Psoas muscle (tissue), 8 donors: ENCODE results near the gene CDC42EP2. TPM values are rescaled to one million over a fixed set of nuclear protein-coding genes. Genes with fewer than 3 reads are reported as not detected.

Experiments
- ATAC-seq, 4 donors: fragments of 200-7000 bp; cut with Tn5 transposase; one replicate each; pipeline ENCODE4 v1.9.1; 2020; ENCODE audit warnings: moderate library complexity in 3 of 4, mild to moderate bottlenecking in 2 of 4
- DNase-seq, 2 donors: peaks; one replicate each; pipeline ENCODE4 v3.0.0-alpha.2; 2020
- H3K27ac ChIP-seq: fragments of 200-600 bp; one replicate; pipeline ENCODE4 v1.8.0; 2022
- H3K27me3 ChIP-seq, 3 donors: fragments of 200-600 bp in 1 of 3; one replicate each; pipeline versions ENCODE4 v1.6.1 to v1.8.0; 2013 to 2022; ENCODE audit warnings: low read length in 2 of 3, mild to moderate bottlenecking in 2 of 3, moderate library complexity in 1 of 3; ENCODE audit not compliant: insufficient read depth in 3 of 3
- H3K36me3 ChIP-seq, 2 donors: fragments of 200-600 bp in 1 of 2; one replicate each; pipeline versions ENCODE4 v1.6.1 to v1.8.0; 2013 to 2022; ENCODE audit warnings: low read depth in 1 of 2, mild to moderate bottlenecking in 1 of 2, moderate library complexity in 1 of 2; ENCODE audit not compliant: insufficient read depth in 1 of 2
- H3K4me1 ChIP-seq: fragments of 200-600 bp; one replicate; pipeline ENCODE4 v1.8.0; 2022
- H3K4me3 ChIP-seq: fragments of 200-600 bp; one replicate; pipeline ENCODE4 v1.8.0; 2022; ENCODE audit warnings: mild to moderate bottlenecking
- H3K9me3 ChIP-seq: fragments of 200-600 bp; one replicate; pipeline ENCODE4 v1.8.0; 2022
- WGBS, 3 donors: extraction: QIAGEN DNeasy Blood & Tissue Kit; methylation state at CpG; one replicate each; pipeline versions ENCODE4 v1.1.6 to v1.1.7; 2013; 5-methylcytosine and 5-hydroxymethylcytosine counted together
- intact Hi-C, 2 donors: fragments of 100-400 bp; cut with DNase I; formaldehyde crosslinking; loops; one replicate each; pipeline versions ENCODE4 v1.11.0 to v1.14.2; 2022
- polyA plus RNA-seq, 3 donors: library from polyadenylated mRNA; stranded (reverse); fragments of 200-250 nt; gene quantifications; one replicate each; pipeline ENCODE4 v1.2.3, GENCODE V29; 2013
- total RNA-seq, 4 donors: library from RNA; stranded (reverse); fragmentation: NEBNext Ultra II Directional in 2 of 4; extraction: Animal tissue kit (Norgen Biotek cat#: 25700) in 2 of 4; gene quantifications; one replicate each; pipeline versions ENCODE4 v1.2.1 to v1.2.4, GENCODE V29; 2021 to 2023
- TF ChIP-seq, protein P1 (sequence below): fragments of 200-600 bp; IDR thresholded peaks from one replicate; pipeline ENCODE4 v1.8.0; 2022; ENCODE audit warnings: antibody characterized with exemption
- donor health status: healthy with polysubstance abuse.
- donor health status: DM: no; HTN: no; CAD: no; lungs with moderate emphysema.
- donor health status: Bipolar disorder and iron deficiency.
- donor health status: healthy.
- donor health status: DM: yes; HTN: yes; CAD: no.
- donor health status: DM: no; HTN: no; CAD: no.
- donor health status: DM: no; HTN: no; CAD: no.
- donor health status: DM: yes; HTN: yes; CAD: no.

Gene CDC42EP2
- total and polyA plus RNA-seq, 7 donors: 2.7 to 7.3 (median 5.9) TPM

DNA sequence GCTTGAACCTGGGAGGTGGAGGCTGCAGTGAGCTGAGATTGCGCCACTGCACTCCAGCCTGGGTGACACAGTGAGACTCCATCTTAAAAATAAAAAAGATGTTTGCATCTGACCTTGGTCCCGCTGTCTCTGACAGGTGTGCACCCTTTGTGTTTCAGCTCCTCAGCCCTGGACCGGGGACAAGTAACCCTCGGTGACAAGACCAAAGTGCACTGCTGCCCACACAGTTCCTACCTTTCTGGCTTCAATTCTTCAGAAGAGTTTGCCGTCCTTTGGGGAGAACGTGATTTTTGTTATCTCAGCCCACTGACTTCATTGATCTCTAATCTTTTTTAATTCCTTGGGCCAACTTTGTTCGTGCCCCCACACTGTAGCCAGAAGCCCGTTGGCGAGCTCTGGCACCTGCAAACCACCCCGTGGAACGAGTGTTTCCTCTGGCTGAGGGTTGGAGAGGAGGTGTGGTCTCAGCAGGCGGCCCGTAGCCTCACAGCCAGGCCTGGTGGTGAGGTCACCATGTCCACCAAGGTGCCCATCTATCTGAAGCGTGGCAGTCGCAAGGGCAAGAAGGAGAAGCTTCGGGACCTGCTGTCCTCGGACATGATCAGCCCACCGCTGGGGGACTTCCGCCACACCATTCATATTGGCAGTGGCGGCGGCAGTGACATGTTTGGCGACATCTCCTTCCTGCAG, 5.9 kb downstream of the CDC42EP2 start:
- ATAC-seq (no peak), DNase-seq (no peak)
- Histone ChIP-seq H3K4me1 (peaks cover 17% of the 10 kb centered on the region), H3K27ac (no peak overlapping the region), H3K9me3 (no peaks in the 10 kb centered on the region), H3K4me3 (no peak overlapping the region), H3K27me3 (no peaks in the 10 kb centered on the region), H3K36me3 (peaks cover 0 to 20% of the 10 kb centered on the region in 2 donors)
- intact Hi-C loops: no loop called here
- TF ChIP-seq, protein P1, sequence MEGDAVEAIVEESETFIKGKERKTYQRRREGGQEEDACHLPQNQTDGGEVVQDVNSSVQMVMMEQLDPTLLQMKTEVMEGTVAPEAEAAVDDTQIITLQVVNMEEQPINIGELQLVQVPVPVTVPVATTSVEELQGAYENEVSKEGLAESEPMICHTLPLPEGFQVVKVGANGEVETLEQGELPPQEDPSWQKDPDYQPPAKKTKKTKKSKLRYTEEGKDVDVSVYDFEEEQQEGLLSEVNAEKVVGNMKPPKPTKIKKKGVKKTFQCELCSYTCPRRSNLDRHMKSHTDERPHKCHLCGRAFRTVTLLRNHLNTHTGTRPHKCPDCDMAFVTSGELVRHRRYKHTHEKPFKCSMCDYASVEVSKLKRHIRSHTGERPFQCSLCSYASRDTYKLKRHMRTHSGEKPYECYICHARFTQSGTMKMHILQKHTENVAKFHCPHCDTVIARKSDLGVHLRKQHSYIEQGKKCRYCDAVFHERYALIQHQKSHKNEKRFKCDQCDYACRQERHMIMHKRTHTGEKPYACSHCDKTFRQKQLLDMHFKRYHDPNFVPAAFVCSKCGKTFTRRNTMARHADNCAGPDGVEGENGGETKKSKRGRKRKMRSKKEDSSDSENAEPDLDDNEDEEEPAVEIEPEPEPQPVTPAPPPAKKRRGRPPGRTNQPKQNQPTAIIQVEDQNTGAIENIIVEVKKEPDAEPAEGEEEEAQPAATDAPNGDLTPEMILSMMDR: no peak
- WGBS, 3 donors: 65 to 78% (median 72%) methylated on average over 22 of the region's 22 CpGs

DNA sequence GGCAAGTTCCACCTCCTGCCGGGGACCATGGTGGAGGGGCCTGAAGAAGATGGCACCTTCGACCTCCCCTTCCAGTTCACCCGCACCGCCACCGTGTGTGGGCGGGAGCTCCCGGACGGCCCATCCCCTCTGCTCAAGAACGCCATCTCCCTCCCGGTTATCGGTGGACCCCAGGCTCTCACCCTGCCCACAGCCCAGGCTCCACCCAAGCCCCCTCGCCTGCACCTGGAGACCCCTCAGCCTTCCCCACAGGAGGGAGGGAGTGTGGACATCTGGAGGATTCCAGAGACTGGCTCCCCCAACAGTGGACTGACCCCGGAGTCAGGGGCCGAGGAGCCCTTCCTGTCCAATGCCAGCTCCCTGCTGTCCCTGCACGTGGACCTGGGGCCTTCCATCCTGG, 6.4 kb downstream of the CDC42EP2 start:
- Histone ChIP-seq H3K27me3 (no peaks in the 10 kb centered on the region), H3K9me3 (no peaks in the 10 kb centered on the region), H3K4me3 (no peak overlapping the region), H3K4me1 (peaks cover 17% of the 10 kb centered on the region), H3K27ac (no peak overlapping the region), H3K36me3 (peaks cover 0 to 20% of the 10 kb centered on the region in 2 donors)
- WGBS, 3 donors: 74 to 89% (median 77%) methylated on average over 13 to 15 of the region's 15 CpGs
- intact Hi-C loops: no loop called here
- TF ChIP-seq, protein P1: no peak
- DNase-seq (no peak), ATAC-seq (no peak)

DNA sequence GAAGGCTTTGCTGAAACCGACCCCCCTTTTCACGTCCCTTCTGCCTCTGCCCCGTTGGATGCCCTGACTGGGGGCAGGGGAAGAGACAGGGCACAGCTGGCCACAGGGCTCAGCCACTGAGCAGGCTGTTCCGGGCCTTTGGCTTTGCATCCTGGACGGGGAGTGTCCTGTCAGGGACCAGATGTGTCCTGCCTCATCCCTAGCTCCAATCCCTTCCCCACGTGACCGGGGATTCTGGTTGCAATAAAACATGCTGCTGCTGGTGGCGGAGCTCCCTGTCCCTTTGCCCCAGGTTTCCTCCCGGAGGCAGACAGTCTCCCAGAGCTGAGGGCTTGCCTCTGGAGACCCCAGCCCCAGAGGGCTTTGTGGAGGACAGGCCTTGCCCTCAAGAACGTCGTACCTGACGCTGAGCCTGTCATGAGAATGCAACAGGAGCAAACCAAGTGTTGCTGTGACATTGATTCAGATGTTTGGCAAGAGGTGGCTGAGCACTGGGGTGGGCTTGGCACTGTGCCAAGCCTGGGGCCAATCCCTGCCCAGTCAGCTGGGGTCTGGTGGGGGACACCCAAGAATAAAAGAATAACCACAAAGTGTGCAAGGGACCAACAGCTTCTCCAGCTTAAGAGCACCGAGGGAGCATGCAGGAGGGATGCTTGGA, 7.3 kb downstream of the CDC42EP2 start:
- Histone ChIP-seq H3K4me3 (no peak overlapping the region), H3K27ac (no peak overlapping the region), H3K4me1 (peaks cover 17% of the 10 kb centered on the region), H3K27me3 (no peaks in the 10 kb centered on the region), H3K36me3 (peaks cover 0 to 20% of the 10 kb centered on the region in 2 donors), H3K9me3 (no peaks in the 10 kb centered on the region)
- 27 to 46% (median 28%) methylated on average over 13 of the region's 13 CpGs for WGBS, 3 donors
- DNase-seq (no peak), ATAC-seq (no peak)
- intact Hi-C loops: no loop called here
- TF ChIP-seq, protein P1: no peak

DNA sequence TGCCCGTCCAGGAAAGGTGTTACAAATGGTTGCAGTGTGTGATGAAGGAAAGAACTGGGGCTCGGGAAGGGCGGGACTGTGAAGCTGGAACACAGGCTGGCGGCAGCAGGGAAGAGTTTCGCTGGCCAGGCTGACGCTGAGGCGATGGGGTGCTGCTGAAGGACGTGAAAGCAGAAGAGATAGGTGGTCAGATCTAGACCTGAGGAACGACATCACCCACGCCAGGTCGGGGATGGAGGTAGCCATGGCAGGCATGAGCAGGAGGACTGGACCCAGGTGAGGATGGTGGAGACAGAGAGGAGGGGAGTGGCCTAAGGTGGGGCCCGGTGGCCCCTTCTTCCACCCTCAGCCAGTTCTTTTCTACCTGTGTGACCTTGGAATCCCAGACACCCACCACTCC, 9.1 kb downstream of the CDC42EP2 start:
- Histone ChIP-seq H3K9me3 (no peaks in the 10 kb centered on the region), H3K36me3 (peaks cover 0 to 20% of the 10 kb centered on the region in 2 donors), H3K4me3 (no peak overlapping the region), H3K4me1 (peaks cover 10% of the 10 kb centered on the region), H3K27me3 (no peaks in the 10 kb centered on the region), H3K27ac (no peak overlapping the region)
- intact Hi-C loops: no loop called here
- 60 to 74% (median 61%) methylated on average over 11 to 12 of the region's 12 CpGs for WGBS, 3 donors
- TF ChIP-seq, protein P1: no peak
- DNase-seq (peak in 1 of 2 donors; percentile 57), ATAC-seq (peak in 1 of 4 donors; percentile 20)
